Limb (tissue), 2 donors: ENCODE measurements around the gene NARF.
"Not testable (repeated sequence)": the region's sequence is repeated elsewhere in the genome, so short reads cannot be mapped to it uniquely, and the experiment has no call there.

Experiments
- DNase-seq, 2 donors: peaks; one replicate each; pipeline ENCODE4 v3.0.0-alpha.2; 2016; ENCODE audit errors: extremely low spot score in 2 of 2

NARF gene

GRCh38 chr17:82496529-82497434 lies 38.2 kb downstream of the NARF start:
- peak; percentile 93 to 95 for DNase-seq

GRCh38 chr17:82497483-82498405 lies 39.2 kb downstream of the NARF start:
- peak in 1 of 2 donors; percentile 61 for DNase-seq

GRCh38 chr17:82502207-82502606 lies 43.7 kb downstream of the NARF start:
- DNase-seq, result no peak

- DNase-seq, result no peak
These were observed 44.7 kb downstream of the NARF start for GRCh38 chr17:82503094-82503727.

- DNase-seq, result no peak
These were observed 45.3 kb downstream of the NARF start for GRCh38 chr17:82503728-82504308.

GRCh38 chr17:82505296-82505695 lies 46.8 kb downstream of the NARF start:
- DNase-seq, result no peak

- not testable (repeated sequence) for DNase-seq
These were observed 47.9 kb downstream of the NARF start for GRCh38 chr17:82506402-82506801.

- DNase-seq, result no peak
These were observed 49.2 kb downstream of the NARF start for GRCh38 chr17:82507631-82508175.

- DNase-seq, result not testable (repeated sequence)
These were observed 53.1 kb downstream of the NARF start for GRCh38 chr17:82511642-82512041.

- not testable (repeated sequence) for DNase-seq
These were observed 55.3 kb downstream of the NARF start for GRCh38 chr17:82513864-82514263.

- DNase-seq, result no peak
These were observed 58.8 kb downstream of the NARF start for GRCh38 chr17:82517230-82517865.

- peak; percentile 96 to 97 for DNase-seq
These were observed 60.6 kb downstream of the NARF start, which contains the start of gene FOXK2 for GRCh38 chr17:82518826-82519810. Gene FOXK2 (plus strand): TSS chr17:82519732. CDS start chr17:82519889, 157 bp downstream.

- DNase-seq, result peak in 1 of 2 donors; percentile 65
These were observed 61.7 kb downstream of the NARF start for GRCh38 chr17:82519971-82520903.

- no peak for DNase-seq
These were observed 66.0 kb downstream of the NARF start for GRCh38 chr17:82524540-82524939.

GRCh38 chr17:82525712-82526111 lies 67.2 kb downstream of the NARF start:
- no peak for DNase-seq

GRCh38 chr17:82527898-82528297 lies 69.4 kb downstream of the NARF start:
- no peak for DNase-seq

GRCh38 chr17:82528484-82529265 lies 70.1 kb downstream of the NARF start:
- DNase-seq, result peak in 1 of 2 donors; percentile 39
